ENCODE results near the gene RND2.

The RND2 gene

GRCh38 chr17:43079641-43080302, 54.7 kb downstream of the RND2 start:
- no peak for DNase-seq
